Esophagus muscularis mucosa (tissue), 3 donors: ENCODE measurements around the gene CRYGN.

ENCODE experiments used
- POLR2A ChIP-seq: fragments of 450-650 bp; IDR thresholded peaks from one replicate; pipeline ENCODE4 v1.6.1; 2017; ENCODE audit warnings: antibody characterized with exemption, moderate library complexity, mild to moderate bottlenecking, low read depth
- TF ChIP-seq, protein P1 (sequence below), 3 experiments: fragments of 200-600 bp in 2 of 3; fragments of 450-650 bp in 1 of 3; sonication (generic) in 2 of 3; IDR thresholded peaks; one replicate each; pipeline ENCODE4 v1.5.1; 2017 to 2019; ENCODE audit warnings: antibody characterized with exemption in 3 of 3, mild to moderate bottlenecking in 2 of 3, moderate library complexity in 1 of 3

DNA sequence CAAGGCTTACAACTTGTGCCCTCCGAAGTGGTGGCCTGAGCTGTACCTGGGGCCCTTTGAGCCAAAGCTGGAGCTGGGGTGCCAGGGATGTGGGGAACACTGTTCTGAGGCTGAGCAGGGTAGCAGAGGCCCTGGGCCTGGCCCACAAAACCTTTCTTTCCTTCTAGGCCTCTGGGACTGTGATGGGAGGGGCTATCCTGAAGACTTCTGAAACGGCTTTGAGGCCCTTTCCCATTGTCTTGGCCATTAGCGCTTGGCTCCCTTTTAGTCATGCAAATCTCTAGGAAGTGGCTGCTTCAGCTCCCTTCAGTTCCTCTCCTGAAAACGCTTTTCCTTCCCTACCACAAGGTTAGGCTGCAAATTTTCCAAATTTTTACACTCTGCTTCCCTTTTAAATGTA lies 16.8 kb upstream of the CRYGN start:
- no peak for TF ChIP-seq POLR2A
- TF ChIP-seq, protein P1, sequence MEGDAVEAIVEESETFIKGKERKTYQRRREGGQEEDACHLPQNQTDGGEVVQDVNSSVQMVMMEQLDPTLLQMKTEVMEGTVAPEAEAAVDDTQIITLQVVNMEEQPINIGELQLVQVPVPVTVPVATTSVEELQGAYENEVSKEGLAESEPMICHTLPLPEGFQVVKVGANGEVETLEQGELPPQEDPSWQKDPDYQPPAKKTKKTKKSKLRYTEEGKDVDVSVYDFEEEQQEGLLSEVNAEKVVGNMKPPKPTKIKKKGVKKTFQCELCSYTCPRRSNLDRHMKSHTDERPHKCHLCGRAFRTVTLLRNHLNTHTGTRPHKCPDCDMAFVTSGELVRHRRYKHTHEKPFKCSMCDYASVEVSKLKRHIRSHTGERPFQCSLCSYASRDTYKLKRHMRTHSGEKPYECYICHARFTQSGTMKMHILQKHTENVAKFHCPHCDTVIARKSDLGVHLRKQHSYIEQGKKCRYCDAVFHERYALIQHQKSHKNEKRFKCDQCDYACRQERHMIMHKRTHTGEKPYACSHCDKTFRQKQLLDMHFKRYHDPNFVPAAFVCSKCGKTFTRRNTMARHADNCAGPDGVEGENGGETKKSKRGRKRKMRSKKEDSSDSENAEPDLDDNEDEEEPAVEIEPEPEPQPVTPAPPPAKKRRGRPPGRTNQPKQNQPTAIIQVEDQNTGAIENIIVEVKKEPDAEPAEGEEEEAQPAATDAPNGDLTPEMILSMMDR (IDR thresholded peaks at IDR 0.05): no peak
